GM23248 (cell line): ENCODE results near the gene ZBTB46. TPM values are rescaled to one million over a fixed set of nuclear protein-coding genes. Genes with fewer than 3 reads are reported as not detected.

Experiments
- DNase-seq: peaks from one replicate; pipeline ENCODE4 v3.0.0-alpha.2; 2015
- H2AFZ ChIP-seq: fragments of 200-600 bp; sonication (generic); 2 replicates; pipeline ENCODE4 v1.6.1; 2016; ENCODE audit warnings: antibody characterized with exemption
- H3F3A ChIP-seq: fragments of 200-600 bp; sonication (generic); 2 replicates; pipeline ENCODE4 v1.6.1; 2016; ENCODE audit warnings: mild to moderate bottlenecking, antibody characterized with exemption, mixed run types; ENCODE audit not compliant: insufficient read depth
- H3K27ac ChIP-seq: fragments of 200-600 bp; sonication (generic); 2 replicates; pipeline ENCODE4 v1.5.1; 2016; ENCODE audit warnings: mild to moderate bottlenecking
- H3K27me3 ChIP-seq: fragments of 200-600 bp; sonication (generic); replicated peaks from 2 replicates; pipeline ENCODE4 v1.6.1; 2016; ENCODE audit warnings: mild to moderate bottlenecking; ENCODE audit not compliant: insufficient read depth
- H3K36me3 ChIP-seq: fragments of 200-600 bp; sonication (generic); 2 replicates; pipeline ENCODE4 v1.6.1; 2016; ENCODE audit warnings: low read depth, mild to moderate bottlenecking
- H3K4me1 ChIP-seq: fragments of 200-600 bp; sonication (generic); 2 replicates; pipeline ENCODE4 v1.6.1; 2016; ENCODE audit warnings: mild to moderate bottlenecking; ENCODE audit not compliant: insufficient read depth
- H3K4me2 ChIP-seq: fragments of 200-600 bp; sonication (generic); one replicate; pipeline ENCODE4 v1.6.1; 2016; ENCODE audit warnings: mild to moderate bottlenecking; ENCODE audit not compliant: unreplicated experiment
- H3K4me3 ChIP-seq: fragments of 200-600 bp; sonication (generic); 2 replicates; pipeline ENCODE4 v1.5.1; 2016; ENCODE audit warnings: mild to moderate bottlenecking
- H3K79me2 ChIP-seq: fragments of 200-600 bp; sonication (generic); 2 replicates; pipeline ENCODE4 v1.6.1; 2016; ENCODE audit warnings: mild to moderate bottlenecking; ENCODE audit not compliant: insufficient read depth
- H3K9ac ChIP-seq: fragments of 200-600 bp; sonication (generic); 2 replicates; pipeline ENCODE4 v1.6.1; 2016; ENCODE audit warnings: mild to moderate bottlenecking
- H3K9me2 ChIP-seq: fragments of 200-600 bp; sonication (generic); 2 replicates; pipeline ENCODE4 v1.6.1; 2016; ENCODE audit warnings: mixed run types, mild to moderate bottlenecking, moderate library complexity; ENCODE audit not compliant: insufficient read depth
- H3K9me3 ChIP-seq: fragments of 200-600 bp; sonication (generic); one replicate; pipeline ENCODE4 v1.6.1; 2017; ENCODE audit warnings: low read depth
- H4K20me1 ChIP-seq: fragments of 200-600 bp; sonication (generic); 2 replicates; pipeline ENCODE4 v1.6.0; 2016; ENCODE audit not compliant: insufficient read depth
- EZH2 ChIP-seq: fragments of 200-600 bp; sonication (generic); IDR thresholded peaks from 2 replicates; pipeline ENCODE4 v1.6.1; 2018; ENCODE audit warnings: antibody characterized with exemption, mild to moderate bottlenecking; ENCODE audit not compliant: insufficient read depth, poor library complexity, severe bottlenecking
- EZH2phosphoT487 ChIP-seq: fragments of 200-600 bp; sonication (generic); IDR thresholded peaks from 2 replicates; pipeline ENCODE4 v1.6.1; 2018; ENCODE audit warnings: antibody characterized with exemption, moderate library complexity, mild to moderate bottlenecking, low read depth; ENCODE audit not compliant: insufficient read depth
- WGBS, 2 experiments: methylation state at CpG; one replicate each; pipeline ENCODE4 v1.1.6; 2015 to 2017; ENCODE audit warnings: low lambda C conversion rate in 2 of 2, low coverage in 1 of 2; ENCODE audit errors: missing lambda C conversion rate in 2 of 2; 5-methylcytosine and 5-hydroxymethylcytosine counted together
- in situ Hi-C: fragments of 300-500 bp; cut with MboI; formaldehyde crosslinking; loops from 2 replicates; pipeline ENCODE4 v1.15.0; 2020
- polyA plus RNA-seq: library from polyadenylated mRNA; unstranded; fragments of >200 nt; fragmentation: Nextera tagmentation; extraction: Ambion mirVana; gene quantifications from 2 replicates; pipeline ENCODE4 v1.2.1, GENCODE V29; 2016
- total RNA-seq: library from RNA; depleted of rRNA; stranded (reverse); fragments of >200 nt; shearing (Covaris generic); gene quantifications from 2 replicates; pipeline ENCODE4 v1.2.3, GENCODE V29; 2014

The ZBTB46 gene
- total and polyA plus RNA-seq, 2 experiments from 2014 or later = 0.33 to 1.9 TPM

DNA sequence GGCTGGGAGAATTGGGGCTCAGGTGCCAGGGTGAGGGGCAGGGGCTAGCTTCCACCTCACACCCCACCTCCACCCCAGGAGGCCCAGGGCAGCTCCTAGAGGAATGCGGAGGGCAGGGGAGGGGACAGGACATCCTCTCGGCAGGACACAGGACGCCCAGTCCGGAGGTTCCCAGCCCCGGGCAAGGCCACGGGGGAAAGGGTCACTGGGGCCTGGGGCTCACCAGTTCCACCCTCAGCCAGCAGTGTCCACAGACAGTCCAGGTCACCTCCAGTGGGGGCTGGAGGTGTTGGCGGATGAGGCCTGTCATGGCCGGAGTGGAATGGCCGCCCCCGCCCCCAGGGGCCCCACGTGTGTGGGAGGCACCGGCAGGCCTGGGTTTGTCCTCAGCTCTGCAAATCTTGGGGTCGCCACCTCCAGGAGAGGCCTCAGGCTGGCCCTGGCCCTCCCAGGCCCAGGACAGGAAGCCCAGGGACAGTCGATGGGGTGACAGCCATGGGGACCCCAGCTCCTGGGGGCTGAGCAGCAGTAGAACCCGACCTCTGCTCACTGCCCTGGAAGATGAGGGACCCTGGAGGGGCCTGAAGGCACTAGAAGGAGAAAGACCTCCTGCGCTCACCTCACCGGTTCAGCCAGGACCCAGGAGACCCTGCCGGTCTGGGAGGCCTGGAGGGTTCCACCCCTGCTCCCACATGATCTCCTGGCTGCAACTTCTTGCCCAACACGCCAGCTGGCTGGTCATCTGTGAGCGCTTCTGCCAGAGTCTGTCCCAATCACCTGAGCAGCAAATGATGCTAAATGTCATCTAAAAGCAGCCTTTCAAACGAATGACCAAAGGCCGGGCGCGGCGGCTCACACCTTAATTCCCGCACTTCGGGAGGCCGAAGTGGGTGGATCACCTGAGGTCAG, 17.2 kb upstream of the ZBTB46 start:
- peaks cover 7% of the 10 kb centered on the region; the same call in 1 of the 2 replicates for H3K4me1 ChIP-seq
- no peaks in the 10 kb centered on the region for H3K9me3 ChIP-seq
- no peaks in the 10 kb centered on the region for H3K36me3 ChIP-seq
- TF ChIP-seq EZH2phosphoT487 = no peak
- TF ChIP-seq EZH2 = no peak
- H3K4me3 ChIP-seq = no peak overlapping the region
- no peak overlapping the region for H3K9ac ChIP-seq
- no peaks in the 10 kb centered on the region for H3F3A ChIP-seq
- in situ Hi-C loops = no loop called here
- no peaks in the 10 kb centered on the region; the same call in 1 of the 2 replicates for H3K27me3 ChIP-seq
- no peaks in the 10 kb centered on the region for H4K20me1 ChIP-seq
- H2AFZ ChIP-seq = no peak overlapping the region
- H3K9me2 ChIP-seq = no peaks in the 10 kb centered on the region
- H3K4me2 ChIP-seq = no peak overlapping the region
- 51 to 54% methylated on average over 25 to 28 of the region's 28 CpGs for WGBS, 2 experiments
- H3K79me2 ChIP-seq = no peaks in the 10 kb centered on the region
- DNase-seq = no peak
- H3K27ac ChIP-seq = no peak overlapping the region

DNA sequence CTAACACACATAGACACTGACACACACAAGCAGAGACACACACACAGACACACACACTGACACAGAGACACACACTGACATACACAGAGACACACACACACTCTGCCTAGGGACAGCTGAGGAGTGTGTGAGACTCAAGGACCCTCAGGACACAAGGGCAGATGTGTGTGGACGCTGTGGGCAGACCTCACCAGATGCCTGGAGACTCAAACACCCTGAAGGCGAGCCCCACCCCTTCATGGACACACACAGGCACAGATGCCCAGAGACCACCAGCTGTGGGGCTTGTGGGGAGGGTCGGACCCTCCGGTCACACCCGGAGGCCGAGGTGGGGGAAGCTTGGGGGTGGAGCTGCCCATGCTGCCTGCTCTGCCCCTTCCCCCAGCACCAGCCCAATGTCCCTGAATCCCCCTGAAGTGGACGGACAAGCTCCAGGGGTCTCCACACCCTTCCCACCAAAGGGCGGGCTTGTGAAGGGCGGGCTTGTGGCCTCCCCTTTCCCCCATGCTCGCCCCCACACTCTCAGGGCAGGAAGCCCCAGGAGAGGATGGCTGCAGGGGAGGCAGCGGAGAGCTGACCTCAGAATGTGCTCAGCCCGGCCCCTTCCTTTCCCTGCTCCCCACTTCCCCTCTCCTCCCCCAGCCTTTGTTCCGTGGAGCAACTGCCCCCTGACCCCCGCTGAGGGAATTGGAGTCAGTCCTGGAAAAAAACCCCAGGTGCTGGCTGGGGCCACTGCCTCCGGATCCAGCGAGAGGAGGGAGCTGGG, 16.4 kb upstream of the ZBTB46 start:
- Histone ChIP-seq H3K4me3 (no peak overlapping the region), H3K79me2 (no peaks in the 10 kb centered on the region), H3K4me2 (no peak overlapping the region), H3K9me2 (no peaks in the 10 kb centered on the region), H3K9me3 (no peaks in the 10 kb centered on the region), H3F3A (no peaks in the 10 kb centered on the region), H4K20me1 (no peaks in the 10 kb centered on the region), H2AFZ (no peak overlapping the region), H3K4me1 (peaks cover 7% of the 10 kb centered on the region; the same call in 1 of the 2 replicates), H3K27me3 (peaks cover 5% of the 10 kb centered on the region; the same call in 1 of the 2 replicates), H3K36me3 (no peaks in the 10 kb centered on the region), H3K27ac (no peak overlapping the region), H3K9ac (no peak overlapping the region)
- 10 to 23% methylated on average over 10 to 12 of the region's 16 CpGs for WGBS, 2 experiments
- in situ Hi-C loops = no loop called here
- TF ChIP-seq EZH2 = no peak
- DNase-seq = no peak

DNA sequence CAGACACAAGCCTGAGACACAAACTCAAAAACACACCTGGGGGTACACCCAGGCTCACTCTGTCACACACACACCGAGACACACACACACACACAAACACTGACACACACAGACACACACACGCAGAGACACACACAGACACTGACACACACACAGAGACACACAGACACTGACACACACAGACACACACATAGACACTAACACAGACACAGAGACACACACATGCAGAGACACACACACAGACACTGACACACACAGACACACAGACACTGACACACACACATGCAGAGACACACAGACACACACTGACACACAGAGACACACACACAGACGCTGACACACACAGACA, 15.8 kb upstream of the ZBTB46 start:
- Histone ChIP-seq H3K9ac (no peak overlapping the region), H3K4me3 (no peak overlapping the region), H3F3A (no peaks in the 10 kb centered on the region), H3K4me1 (peaks cover 7% of the 10 kb centered on the region; the same call in 1 of the 2 replicates), H3K9me2 (no peaks in the 10 kb centered on the region), H3K9me3 (no peaks in the 10 kb centered on the region), H3K79me2 (no peaks in the 10 kb centered on the region), H2AFZ (no peak overlapping the region), H3K36me3 (no peaks in the 10 kb centered on the region), H3K27ac (no peak overlapping the region), H3K4me2 (no peak overlapping the region), H3K27me3 (peaks cover 5% of the 10 kb centered on the region; the same call in 1 of the 2 replicates), H4K20me1 (no peaks in the 10 kb centered on the region)
- 30 to 40% methylated on average over 3 of the region's 3 CpGs for WGBS, 2 experiments
- in situ Hi-C loops = no loop called here
- no peak for TF ChIP-seq EZH2phosphoT487
- TF ChIP-seq EZH2 = no peak
- DNase-seq = no peak

DNA sequence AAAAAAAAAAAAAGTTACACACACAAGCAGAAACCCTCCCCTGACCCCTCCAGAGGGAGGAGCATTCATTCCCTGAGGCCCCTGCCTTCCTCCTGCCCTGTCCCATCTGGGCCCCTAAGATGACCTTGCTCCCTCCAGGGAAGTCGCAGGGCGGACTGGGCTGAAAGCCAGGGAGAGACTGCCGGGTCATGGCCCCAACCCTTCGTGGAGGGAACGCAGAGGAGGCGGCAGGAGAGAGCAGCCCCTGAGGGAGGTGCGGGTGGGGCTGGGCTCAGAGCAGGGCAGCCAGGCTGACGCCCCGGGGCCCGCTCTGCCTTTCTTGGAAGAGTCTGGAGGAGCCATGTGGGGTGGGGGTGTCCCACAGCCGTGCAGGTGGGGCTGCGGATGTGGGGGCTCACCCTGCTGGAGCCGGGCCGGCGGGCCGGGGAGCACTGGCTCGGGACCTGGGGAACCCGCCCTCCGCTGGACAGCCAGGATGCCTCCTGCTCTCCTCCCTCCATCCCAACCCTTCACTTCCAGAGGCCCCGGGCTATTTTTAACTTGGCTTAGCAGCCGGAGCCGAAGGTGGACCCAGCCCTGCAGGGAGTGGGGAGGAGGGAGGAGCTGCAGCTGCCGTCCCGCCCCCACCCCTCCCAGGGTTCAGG, 15.2 kb upstream of the ZBTB46 start:
- Histone ChIP-seq H3K4me3 (no peak overlapping the region), H3K79me2 (no peaks in the 10 kb centered on the region), H3K4me1 (peaks cover 7% of the 10 kb centered on the region; the same call in 1 of the 2 replicates), H3K4me2 (no peak overlapping the region), H3K36me3 (no peaks in the 10 kb centered on the region), H3K27me3 (peaks cover 5% of the 10 kb centered on the region; the same call in 1 of the 2 replicates), H3K9me3 (no peaks in the 10 kb centered on the region), H3K9me2 (no peaks in the 10 kb centered on the region), H4K20me1 (no peaks in the 10 kb centered on the region), H3K27ac (no peak overlapping the region), H3K9ac (no peak overlapping the region), H3F3A (no peaks in the 10 kb centered on the region), H2AFZ (0 out of 2 replicates have a peak overlapping the region, but pooled peaks have one; percentile 18)
- WGBS, 2 experiments = 4% methylated on average over 14 to 24 of the region's 24 CpGs
- in situ Hi-C loops = no loop called here
- no peak for TF ChIP-seq EZH2
- TF ChIP-seq EZH2phosphoT487 = no peak
- DNase-seq = peak; percentile 50
